HEK293 (cell line): ENCODE data around the gene COL13A1.

Experiments
- CTCF ChIA-PET: fragments of 350-600 bp; formaldehyde crosslinking; extraction: SDS; loops from one replicate; lab custom pipeline; 2021; ENCODE audit warnings: antibody characterized with exemption; lab: Yijun Ruan, JAX
- POLR2A ChIA-PET: fragments of 300-600 bp; formaldehyde crosslinking; extraction: SDS; loops from one replicate; lab custom pipeline; 2020; ENCODE audit warnings: antibody characterized with exemption, inconsistent platforms; lab: Yijun Ruan, JAX
- H3K27ac ChIP-seq: fragments of 200-500 bp; sonication (Bioruptor generic); 2 replicates; pipeline ENCODE4 v1.5.1; 2014; ENCODE audit warnings: low read depth, low read length, control low read depth, inconsistent platforms; ENCODE audit errors: extremely low read depth
- H3K36me3 ChIP-seq, 2 experiments: fragments of 200-500 bp in 1 of 2; sonication (Bioruptor generic) in 1 of 2; 1 replicate in 1 of 2; 2 replicates in 1 of 2; pipeline ENCODE4 v1.5.1; 2014 to 2017; ENCODE audit warnings: inconsistent platforms in 2 of 2, low read length in 2 of 2; ENCODE audit not compliant: control insufficient read depth in 2 of 2, insufficient read depth in 1 of 2
- H3K4me1 ChIP-seq: fragments of 200-500 bp; sonication (Bioruptor generic); 2 replicates; pipeline ENCODE4 v1.5.1; 2014; ENCODE audit warnings: mild to moderate bottlenecking, low read length, inconsistent platforms; ENCODE audit not compliant: control insufficient read depth, insufficient read depth
- H3K4me3 ChIP-seq: 2 replicates; pipeline ENCODE4 v1.5.1; 2011; ENCODE audit warnings: low read depth, mild to moderate bottlenecking, control low read depth, low read length, moderate library complexity
- H3K9me3 ChIP-seq: fragments of 200-500 bp; sonication (Bioruptor generic); 2 replicates; pipeline ENCODE4 v1.5.1; 2014; ENCODE audit warnings: low read depth, low read length, inconsistent platforms; ENCODE audit not compliant: control insufficient read depth, insufficient read depth
- CTCF ChIP-seq: fragments of 450-650 bp; formaldehyde crosslinking; IDR thresholded peaks from 2 replicates; pipeline ENCODE4 v1.5.1; 2016; ENCODE audit warnings: missing biosample characterization, missing genetic modification characterization
- EGR2 ChIP-seq: fragments of 450-650 bp; formaldehyde crosslinking; IDR thresholded peaks from 2 replicates; pipeline ENCODE4 v1.5.1; 2016; ENCODE audit warnings: low read depth, missing biosample characterization, missing genetic modification characterization
- GLIS1 ChIP-seq: fragments of 450-650 bp; formaldehyde crosslinking; IDR thresholded peaks from 2 replicates; pipeline ENCODE4 v1.5.1; 2016; ENCODE audit warnings: missing biosample characterization, missing genetic modification characterization
- GLIS2 ChIP-seq: fragments of 450-650 bp; formaldehyde crosslinking; IDR thresholded peaks from 2 replicates; pipeline ENCODE4 v1.5.1; 2016; ENCODE audit warnings: missing biosample characterization, missing genetic modification characterization
- ZBTB11 ChIP-seq: fragments of 450-650 bp; formaldehyde crosslinking; conservative IDR thresholded peaks from 2 replicates; pipeline ENCODE4 v1.5.1; 2016; ENCODE audit warnings: low read depth, missing biosample characterization, missing genetic modification characterization
- ZBTB17 ChIP-seq: fragments of 450-650 bp; formaldehyde crosslinking; IDR thresholded peaks from 2 replicates; pipeline ENCODE4 v1.5.1; 2016; ENCODE audit warnings: missing biosample characterization, missing genetic modification characterization
- ZBTB20 ChIP-seq: fragments of 450-650 bp; formaldehyde crosslinking; IDR thresholded peaks from 2 replicates; pipeline ENCODE4 v1.5.1; 2016; ENCODE audit warnings: missing biosample characterization, missing genetic modification characterization
- ZBTB8A ChIP-seq: fragments of 450-650 bp; formaldehyde crosslinking; IDR thresholded peaks from 2 replicates; pipeline ENCODE4 v1.5.1; 2016; ENCODE audit warnings: missing biosample characterization, missing genetic modification characterization
- ZFHX2 ChIP-seq: fragments of 450-650 bp; formaldehyde crosslinking; conservative IDR thresholded peaks from 2 replicates; pipeline ENCODE4 v1.5.1; 2016; ENCODE audit warnings: missing biosample characterization, missing genetic modification characterization
- ZNF174 ChIP-seq: fragments of 450-650 bp; formaldehyde crosslinking; IDR thresholded peaks from 2 replicates; pipeline ENCODE4 v1.5.0; 2017; ENCODE audit warnings: missing biosample characterization, mild to moderate bottlenecking, missing genetic modification characterization
- ZNF184 ChIP-seq: fragments of 450-650 bp; IDR thresholded peaks from 2 replicates; pipeline ENCODE4 v1.5.1; 2018; ENCODE audit warnings: missing biosample characterization, mild to moderate bottlenecking, missing genetic modification characterization
- ZNF19 ChIP-seq: fragments of 450-650 bp; formaldehyde crosslinking; IDR thresholded peaks from 2 replicates; pipeline ENCODE4; 2016; ENCODE audit warnings: missing biosample characterization, missing genetic modification characterization, low read depth
- ZNF24 ChIP-seq: fragments of 450-650 bp; formaldehyde crosslinking; IDR thresholded peaks from 2 replicates; pipeline ENCODE4 v1.5.1; 2016; ENCODE audit warnings: missing biosample characterization, missing genetic modification characterization
- ZNF302 ChIP-seq: fragments of 450-650 bp; formaldehyde crosslinking; IDR thresholded peaks from 2 replicates; pipeline ENCODE4 v1.5.1; 2016; ENCODE audit warnings: missing biosample characterization, missing genetic modification characterization, low read depth
- ZNF335 ChIP-seq: fragments of 450-650 bp; formaldehyde crosslinking; conservative IDR thresholded peaks from 2 replicates; pipeline ENCODE4 v1.5.1; 2016; ENCODE audit warnings: missing biosample characterization, missing genetic modification characterization
- ZNF341 ChIP-seq: fragments of 450-650 bp; formaldehyde crosslinking; IDR thresholded peaks from 2 replicates; pipeline ENCODE4; 2016; ENCODE audit warnings: low read depth, missing biosample characterization, missing genetic modification characterization
- ZNF354C ChIP-seq: fragments of 450-650 bp; formaldehyde crosslinking; IDR thresholded peaks from 2 replicates; pipeline ENCODE4 v1.5.1; 2016; ENCODE audit warnings: missing biosample characterization, missing genetic modification characterization, low read depth, borderline replicate concordance
- ZNF521 ChIP-seq: fragments of 450-650 bp; formaldehyde crosslinking; IDR thresholded peaks from 2 replicates; pipeline ENCODE4 v1.5.1; 2017; ENCODE audit warnings: missing biosample characterization, mild to moderate bottlenecking, missing genetic modification characterization
- ZNF600 ChIP-seq: fragments of 450-650 bp; formaldehyde crosslinking; IDR thresholded peaks from 2 replicates; pipeline ENCODE4 v1.5.1; 2016; ENCODE audit warnings: missing biosample characterization, missing genetic modification characterization
- ZNF621 ChIP-seq: fragments of 450-650 bp; formaldehyde crosslinking; IDR thresholded peaks from 2 replicates; pipeline ENCODE4 v1.5.1; 2017; ENCODE audit warnings: missing biosample characterization, missing genetic modification characterization
- ZNF624 ChIP-seq: fragments of 450-650 bp; formaldehyde crosslinking; IDR thresholded peaks from 2 replicates; pipeline ENCODE4 v1.5.1; 2017; ENCODE audit warnings: missing biosample characterization, missing genetic modification characterization
- TF ChIP-seq, protein P1 (sequence below): fragments of 450-650 bp; formaldehyde crosslinking; IDR thresholded peaks from 2 replicates; pipeline ENCODE4 v1.5.1; 2016; ENCODE audit warnings: missing biosample characterization, missing genetic modification characterization
- TF ChIP-seq, protein P2 (sequence below): fragments of 450-650 bp; formaldehyde crosslinking; IDR thresholded peaks from 2 replicates; pipeline ENCODE4 v1.5.1; 2016; ENCODE audit warnings: missing biosample characterization, missing genetic modification characterization

Gene COL13A1

DNA sequence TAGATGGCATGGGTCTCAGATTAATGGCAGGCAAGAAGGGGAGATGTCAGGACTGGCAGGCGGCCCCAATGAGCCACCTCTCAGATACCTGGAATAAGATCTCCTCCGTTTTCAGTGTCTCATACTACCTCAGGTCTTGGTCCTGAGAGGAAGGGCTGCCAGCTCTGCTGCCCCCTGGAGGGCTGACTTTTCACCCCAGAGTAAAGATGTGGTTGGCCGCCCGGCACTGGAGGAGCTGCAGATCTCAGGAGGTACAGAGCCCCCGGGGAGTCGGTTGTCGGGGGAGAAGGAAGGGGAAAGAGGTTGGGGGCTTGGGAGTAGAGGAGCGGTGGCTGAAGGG lies 642 bp upstream of the COL13A1 start (continued):
- no peak for TF ChIP-seq ZNF302 (tag by site-specific recombination)
- TF ChIP-seq ZNF624, result no peak
- TF ChIP-seq ZBTB11, result no peak

- Histone ChIP-seq H3K9me3 (no peaks in the 10 kb centered on the region), H3K27ac (no peak overlapping the region; the same call in 1 of the 2 replicates), H3K4me1 (peaks cover 2% of the 10 kb centered on the region; the same call in 1 of the 2 replicates), H3K4me3 (peak overlapping the region; percentile 45), H3K36me3 (no peaks in the 10 kb centered on the region)
- POLR2A ChIA-PET, result no interaction called here
- CTCF ChIA-PET, result interaction anchor here (0.7 to 1.0 kb wide), 2 partner anchors 149 to 651 kb away, joined by 3 read pairs; no protein-coding TSS in a partner anchor
- TF ChIP-seq ZBTB20 (peak; percentile 65; the same call in 1 of the 2 replicates), GLIS2 (tag by site-specific recombination) (peak; percentile 59), CTCF (tag by site-specific recombination) (peak; percentile 68), ZNF19 (no peak), ZNF521 (tag by site-specific recombination) (no peak), EGR2 (peak; percentile 33), ZNF335 (tag by site-specific recombination) (peak; percentile 49; the same call in 1 of the 2 replicates), ZFHX2 (tag by site-specific recombination) (peak; percentile 68), ZBTB8A (tag by site-specific recombination) (peak; percentile 70), ZNF341 (tag by site-specific recombination) (peak; percentile 69), ZNF184 (tag by site-specific recombination) (no peak), ZNF24 (tag by site-specific recombination) (no peak), GLIS1 (0 out of 2 replicates have a peak, but pooled peaks have one; percentile 6), ZBTB17 (tag by site-specific recombination) (peak; percentile 87), ZNF354C (no peak), ZNF621 (tag by site-specific recombination) (no peak), ZNF600 (tag by site-specific recombination) (peak; percentile 63), ZNF174 (tag by site-specific recombination) (no peak)
- TF ChIP-seq, protein P1, sequence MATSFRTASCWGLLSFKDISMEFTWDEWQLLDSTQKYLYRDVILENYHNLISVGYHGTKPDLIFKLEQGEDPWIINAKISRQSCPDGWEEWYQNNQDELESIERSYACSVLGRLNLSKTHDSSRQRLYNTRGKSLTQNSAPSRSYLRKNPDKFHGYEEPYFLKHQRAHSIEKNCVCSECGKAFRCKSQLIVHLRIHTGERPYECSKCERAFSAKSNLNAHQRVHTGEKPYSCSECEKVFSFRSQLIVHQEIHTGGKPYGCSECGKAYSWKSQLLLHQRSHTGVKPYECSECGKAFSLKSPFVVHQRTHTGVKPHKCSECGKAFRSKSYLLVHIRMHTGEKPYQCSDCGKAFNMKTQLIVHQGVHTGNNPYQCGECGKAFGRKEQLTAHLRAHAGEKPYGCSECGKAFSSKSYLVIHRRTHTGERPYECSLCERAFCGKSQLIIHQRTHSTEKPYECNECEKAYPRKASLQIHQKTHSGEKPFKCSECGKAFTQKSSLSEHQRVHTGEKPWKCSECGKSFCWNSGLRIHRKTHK (tag by site-specific recombination), result no peak
- TF ChIP-seq, protein P2, sequence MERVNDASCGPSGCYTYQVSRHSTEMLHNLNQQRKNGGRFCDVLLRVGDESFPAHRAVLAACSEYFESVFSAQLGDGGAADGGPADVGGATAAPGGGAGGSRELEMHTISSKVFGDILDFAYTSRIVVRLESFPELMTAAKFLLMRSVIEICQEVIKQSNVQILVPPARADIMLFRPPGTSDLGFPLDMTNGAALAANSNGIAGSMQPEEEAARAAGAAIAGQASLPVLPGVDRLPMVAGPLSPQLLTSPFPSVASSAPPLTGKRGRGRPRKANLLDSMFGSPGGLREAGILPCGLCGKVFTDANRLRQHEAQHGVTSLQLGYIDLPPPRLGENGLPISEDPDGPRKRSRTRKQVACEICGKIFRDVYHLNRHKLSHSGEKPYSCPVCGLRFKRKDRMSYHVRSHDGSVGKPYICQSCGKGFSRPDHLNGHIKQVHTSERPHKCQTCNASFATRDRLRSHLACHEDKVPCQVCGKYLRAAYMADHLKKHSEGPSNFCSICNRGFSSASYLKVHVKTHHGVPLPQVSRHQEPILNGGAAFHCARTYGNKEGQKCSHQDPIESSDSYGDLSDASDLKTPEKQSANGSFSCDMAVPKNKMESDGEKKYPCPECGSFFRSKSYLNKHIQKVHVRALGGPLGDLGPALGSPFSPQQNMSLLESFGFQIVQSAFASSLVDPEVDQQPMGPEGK, result peak; percentile 47; the same call in 1 of the 2 replicates
Measured at GRCh38 chr10:69802424-69803161, 887 bp downstream of the COL13A1 start.
